Right lobe of liver (tissue), 4 donors: ENCODE measurements around the gene TLCD4.

Experiments
- CTCF ChIP-seq, 4 donors: fragments of 200-600 bp in 3 of 4; fragments of 450-650 bp in 1 of 4; IDR thresholded peaks; one replicate each; pipeline versions ENCODE4 v1.5.1 to v1.8.0; 2016 to 2022; ENCODE audit warnings: antibody characterized with exemption in 4 of 4, mild to moderate bottlenecking in 2 of 4
- POLR2A ChIP-seq: fragments of 450-650 bp; IDR thresholded peaks from one replicate; pipeline ENCODE4 v1.6.1; 2017; ENCODE audit warnings: antibody characterized with exemption, mild to moderate bottlenecking
- donor health status: DM: no; HTN: no; CAD: no.
- donor health status: DM: no; HTN: no; CAD: no.
- donor health status: DM: no; HTN: yes; CAD: no.

GRCh38 chr1:95080446-95080845 is 36.7 kb upstream of the TLCD4 start:
- TF ChIP-seq CTCF (IDR thresholded peaks at IDR 0.05) (no peak), POLR2A (no peak)
